CD14-positive monocyte (primary cell): Measurements from ENCODE around the gene EDARADD. TPM values are rescaled to one million over a fixed set of nuclear protein-coding genes. Genes with fewer than 3 reads are reported as not detected.

ENCODE experiments used
- DNase-seq, 3 donors: peaks; one replicate each; pipeline ENCODE4 v3.0.0-alpha.2; 2011 to 2022
- H2AFZ ChIP-seq: 2 replicates; pipeline ENCODE4 v1.6.0; 2012; ENCODE audit warnings: mild to moderate bottlenecking, low read depth, low read length, inconsistent platforms; ENCODE audit not compliant: insufficient read depth, poor library complexity, severe bottlenecking
- H3K27ac ChIP-seq, 2 donors: 1 replicate in 1 of 2; 2 replicates in 1 of 2; pipeline ENCODE4 v1.5.1; 2012 to 2013; ENCODE audit warnings: low read length in 2 of 2, control low read depth in 1 of 2, inconsistent platforms in 1 of 2, low read depth in 1 of 2, mild to moderate bottlenecking in 1 of 2
- H3K27me3 ChIP-seq, 2 donors: one replicate each; pipeline versions ENCODE4 v1.6.0 to v1.6.1; 2011 to 2013; ENCODE audit warnings: low read length in 2 of 2; ENCODE audit not compliant: control insufficient read depth in 2 of 2, insufficient read depth in 2 of 2
- H3K36me3 ChIP-seq, 2 donors: replicated peaks in 1 of 2; 1 replicate in 1 of 2; 2 replicates in 1 of 2; pipeline versions ENCODE4 v1.5.1 to v1.6.1; 2012 to 2013; ENCODE audit warnings: low read length in 2 of 2, control low read depth in 1 of 2, inconsistent platforms in 1 of 2, mild to moderate bottlenecking in 1 of 2; ENCODE audit not compliant: insufficient read depth in 2 of 2, control insufficient read depth in 1 of 2
- H3K4me1 ChIP-seq, 2 donors: 1 replicate in 1 of 2; 2 replicates in 1 of 2; pipeline versions ENCODE4 v1.5.1 to v1.6.1; 2012 to 2013; ENCODE audit warnings: low read length in 2 of 2, control low read depth in 1 of 2, inconsistent platforms in 1 of 2, mild to moderate bottlenecking in 1 of 2, moderate library complexity in 1 of 2; ENCODE audit not compliant: insufficient read depth in 2 of 2, control insufficient read depth in 1 of 2
- H3K4me2 ChIP-seq: replicated peaks from 2 replicates; pipeline ENCODE3; 2012; ENCODE audit warnings: low read length, moderate library complexity, mild to moderate bottlenecking; ENCODE audit not compliant: poor library complexity, severe bottlenecking; ENCODE audit errors: extremely low read depth
- H3K4me3 ChIP-seq, 3 experiments: fragments of 200-600 bp in 1 of 3; sonication (generic) in 1 of 3; replicated peaks in 1 of 3; 1 replicate in 2 of 3; 2 replicates in 1 of 3; pipeline ENCODE4 v1.5.1; 2011 to 2013; ENCODE audit warnings: low read length in 3 of 3, mild to moderate bottlenecking in 3 of 3, control low read depth in 2 of 3, low read depth in 2 of 3, inconsistent platforms in 1 of 3, moderate library complexity in 1 of 3
- H3K79me2 ChIP-seq: 2 replicates; pipeline ENCODE4 v1.6.0; 2012; ENCODE audit warnings: mild to moderate bottlenecking, control low read depth, inconsistent platforms, low read length, moderate library complexity; ENCODE audit not compliant: insufficient read depth
- H3K9ac ChIP-seq: 2 replicates; pipeline ENCODE4 v1.6.0; 2017; ENCODE audit warnings: low read length, mild to moderate bottlenecking; ENCODE audit not compliant: insufficient read depth, poor library complexity, severe bottlenecking
- H3K9me3 ChIP-seq, 2 donors: replicated peaks in 1 of 2; 1 replicate in 1 of 2; 2 replicates in 1 of 2; pipeline versions ENCODE4 v1.5.1 to v1.6.1; 2012 to 2013; ENCODE audit warnings: low read length in 2 of 2, control low read depth in 1 of 2; ENCODE audit not compliant: control insufficient read depth in 1 of 2, insufficient read depth in 1 of 2
- H4K20me1 ChIP-seq: 2 replicates; pipeline ENCODE4 v1.6.0; 2012; ENCODE audit warnings: mild to moderate bottlenecking, low read length, control low read depth, moderate library complexity; ENCODE audit not compliant: insufficient read depth
- H3K27ac Mint-ChIP-seq, 7 donors: one replicate each; pipeline ENCODE4 v1.8.0; 2020; ENCODE audit warnings: mild to moderate bottlenecking in 7 of 7, mixed read lengths in 7 of 7, moderate library complexity in 6 of 7, inconsistent platforms in 2 of 7
- H3K27me3 Mint-ChIP-seq, 3 donors: one replicate each; pipeline ENCODE4 v1.8.0; 2021 to 2022; ENCODE audit warnings: low read depth in 3 of 3, mild to moderate bottlenecking in 3 of 3, mixed read lengths in 3 of 3, moderate library complexity in 3 of 3, inconsistent platforms in 1 of 3
- H3K36me3 Mint-ChIP-seq, 2 donors: one replicate each; pipeline ENCODE4 v1.8.0; 2020; ENCODE audit warnings: mixed read lengths in 2 of 2, inconsistent platforms in 1 of 2, mild to moderate bottlenecking in 1 of 2
- H3K4me1 Mint-ChIP-seq: one replicate; pipeline ENCODE4 v1.8.0; 2020; ENCODE audit warnings: mild to moderate bottlenecking, mixed read lengths
- H3K4me3 Mint-ChIP-seq, 2 donors: one replicate each; pipeline ENCODE4 v1.8.0; 2020; ENCODE audit warnings: mild to moderate bottlenecking in 2 of 2, mixed read lengths in 2 of 2, moderate library complexity in 1 of 2
- H3K9me3 Mint-ChIP-seq, 7 donors: one replicate each; pipeline ENCODE4 v1.8.0; 2020 to 2022; ENCODE audit warnings: mixed read lengths in 7 of 7, mild to moderate bottlenecking in 6 of 7, moderate library complexity in 6 of 7, inconsistent platforms in 2 of 7
- CTCF ChIP-seq: fragments of 200-600 bp; IDR thresholded peaks from one replicate; pipeline ENCODE4 v1.8.0; 2022; ENCODE audit warnings: antibody characterized with exemption, mild to moderate bottlenecking
- WGBS: methylation state at CpG from one replicate; pipeline ENCODE4 v1.1.5; 2013; ENCODE audit warnings: missing lambda C conversion rate; ENCODE audit not compliant: insufficient coverage; 5-methylcytosine and 5-hydroxymethylcytosine counted together
- intact Hi-C, 2 donors: fragments of 100-400 bp; cut with micrococcal nuclease; formaldehyde crosslinking; loops; one replicate each; pipeline versions ENCODE4 v1.15.0 to v1.15.1; 2023
- polyA plus RNA-seq, 3 donors: library from polyadenylated mRNA; depleted of rRNA in 1 of 3; unstranded in 2 of 3; stranded (reverse) in 1 of 3; fragments of 300-500 nt in 2 of 3; fragments of >200 nt in 1 of 3; fragmentation: Illumina TruSeq in 2 of 3; gene quantifications; 1 replicate in 2 of 3; 2 replicates in 1 of 3; pipeline ENCODE4 v1.2.3, GENCODE V29; 2012 to 2021

Gene EDARADD
- polyA plus RNA-seq, 3 donors, result not detected

GRCh38 chr1:236530959-236531358, 136.9 kb downstream of the EDARADD start:
- peak overlapping the region in 3 of 7 donors; percentile 3 to 59 (median 12) for H3K27ac Mint-ChIP-seq
- H3K9me3 Mint-ChIP-seq, result no peaks in the 10 kb centered on the region
- no peak for TF ChIP-seq CTCF
- WGBS, result no CpG with 5 or more reads among the region's 5 CpGs
- Histone ChIP-seq H3K4me1 (peaks cover 6 to 13% of the 10 kb centered on the region in 2 donors), H3K27ac (peak overlapping the region in 1 of 2 donors; percentile 34), H3K4me3 (no peak overlapping the region), H3K9me3 (no peaks in the 10 kb centered on the region), H3K27me3 (no peaks in the 10 kb centered on the region), H4K20me1 (peaks cover 83% of the 10 kb centered on the region), H2AFZ (no peak overlapping the region), H3K36me3 (peaks cover 50 to 71% of the 10 kb centered on the region in 2 donors), H3K79me2 (peaks cover 88% of the 10 kb centered on the region), H3K9ac (no peak overlapping the region), H3K4me2 (peak overlapping the region; percentile 9)
- no peaks in the 10 kb centered on the region for H3K27me3 Mint-ChIP-seq
- no peak for DNase-seq
- H3K4me1 Mint-ChIP-seq, result peaks cover 29% of the 10 kb centered on the region
- peaks cover 52 to 71% of the 10 kb centered on the region in 2 donors for H3K36me3 Mint-ChIP-seq
- no peak overlapping the region for H3K4me3 Mint-ChIP-seq
- intact Hi-C loops, result no loop called here

- peaks cover 0 to 1% (median 0%) of the 10 kb centered on the region in 3 donors for H3K27me3 Mint-ChIP-seq
- no peak for DNase-seq
- H3K4me1 ChIP-seq, result peaks cover 9% of the 10 kb centered on the region in 2 donors
- H3K9me3 Mint-ChIP-seq, result no peaks in the 10 kb centered on the region
- intact Hi-C loops, result no loop called here
- H2AFZ ChIP-seq, result no peak overlapping the region
- H3K4me1 Mint-ChIP-seq, result peaks cover 33% of the 10 kb centered on the region
- no peak overlapping the region for H3K4me2 ChIP-seq
- no peak overlapping the region for H3K4me3 ChIP-seq
- no peak for TF ChIP-seq CTCF
- peaks cover 51 to 71% of the 10 kb centered on the region in 2 donors for H3K36me3 Mint-ChIP-seq
- H3K27ac ChIP-seq, result peak overlapping the region in 1 of 2 donors; percentile 11
- H3K4me3 Mint-ChIP-seq, result no peak overlapping the region
- 96% methylated on average over 4 of the region's 4 CpGs for WGBS
- no peaks in the 10 kb centered on the region for H3K27me3 ChIP-seq
- no peak overlapping the region for H3K9ac ChIP-seq
- H4K20me1 ChIP-seq, result peaks cover 90% of the 10 kb centered on the region
- no peaks in the 10 kb centered on the region for H3K9me3 ChIP-seq
- peaks cover 48 to 75% of the 10 kb centered on the region in 2 donors for H3K36me3 ChIP-seq
- H3K27ac Mint-ChIP-seq, result peak overlapping the region in 2 of 7 donors; percentile 10 to 18
- peaks cover 77% of the 10 kb centered on the region for H3K79me2 ChIP-seq
Observed at GRCh38 chr1:236532850-236533249, 138.8 kb downstream of the EDARADD start.
